GM18858 (cell line): ENCODE measurements around the gene KIAA0513.
"Not testable (repeated sequence)": the region's sequence is repeated elsewhere in the genome, so short reads cannot be mapped to it uniquely, and the experiment has no call there.

Experiments used
- ATAC-seq: cut with Tn5 transposase; IDR thresholded peaks from one replicate; pipeline ENCODE4 v1.9.1; 2021; ENCODE audit not compliant: unreplicated experiment

KIAA0513 gene

GRCh38 chr16:85047867-85048455 lies 20.4 kb downstream of the KIAA0513 start:
- ATAC-seq: no peak

GRCh38 chr16:85048921-85049562 lies 21.4 kb downstream of the KIAA0513 start:
- ATAC-seq: no peak

DNA sequence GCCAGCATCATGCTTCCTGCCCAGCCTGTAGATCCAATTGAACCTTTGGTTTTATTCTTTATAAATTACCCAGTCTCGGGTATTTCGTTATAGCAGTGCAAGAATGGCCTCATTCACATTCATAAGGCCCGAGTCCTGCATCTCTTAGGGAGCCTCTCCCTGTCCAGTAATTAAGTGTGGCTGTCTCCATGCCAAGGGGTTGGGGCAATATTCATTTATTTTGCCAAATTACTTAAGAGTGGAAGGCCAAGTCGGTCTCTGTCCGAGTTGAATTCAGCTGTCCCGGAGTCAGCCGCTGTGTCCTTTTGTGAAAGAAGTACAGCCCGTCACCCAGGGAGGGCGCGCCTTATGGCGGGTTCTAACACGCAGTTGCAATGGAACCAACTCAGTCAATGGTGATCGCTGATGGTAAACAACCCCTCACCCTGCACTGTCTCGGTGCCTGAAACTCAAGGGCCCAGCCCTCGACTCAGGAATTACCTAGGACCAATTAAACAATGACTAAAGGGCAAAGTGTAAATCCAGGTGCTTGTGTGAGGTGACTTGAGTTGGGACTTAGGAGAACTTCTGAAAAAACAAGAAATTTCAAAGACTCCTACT lies 22.2 kb downstream of the KIAA0513 start:
- ATAC-seq: no peak

- ATAC-seq: no peak
Measured at GRCh38 chr16:85051067-85051581, 23.5 kb downstream of the KIAA0513 start.

- no peak for ATAC-seq
Measured at GRCh38 chr16:85051683-85052082, 24.1 kb downstream of the KIAA0513 start.

GRCh38 chr16:85052536-85052935 lies 24.9 kb downstream of the KIAA0513 start:
- no peak for ATAC-seq

- ATAC-seq: not testable (repeated sequence)
Measured at GRCh38 chr16:85054321-85054720, 26.7 kb downstream of the KIAA0513 start.

GRCh38 chr16:85054948-85055492 lies 27.4 kb downstream of the KIAA0513 start:
- no peak for ATAC-seq

GRCh38 chr16:85055493-85056210 lies 28.1 kb downstream of the KIAA0513 start:
- peak; percentile 67 for ATAC-seq

DNA sequence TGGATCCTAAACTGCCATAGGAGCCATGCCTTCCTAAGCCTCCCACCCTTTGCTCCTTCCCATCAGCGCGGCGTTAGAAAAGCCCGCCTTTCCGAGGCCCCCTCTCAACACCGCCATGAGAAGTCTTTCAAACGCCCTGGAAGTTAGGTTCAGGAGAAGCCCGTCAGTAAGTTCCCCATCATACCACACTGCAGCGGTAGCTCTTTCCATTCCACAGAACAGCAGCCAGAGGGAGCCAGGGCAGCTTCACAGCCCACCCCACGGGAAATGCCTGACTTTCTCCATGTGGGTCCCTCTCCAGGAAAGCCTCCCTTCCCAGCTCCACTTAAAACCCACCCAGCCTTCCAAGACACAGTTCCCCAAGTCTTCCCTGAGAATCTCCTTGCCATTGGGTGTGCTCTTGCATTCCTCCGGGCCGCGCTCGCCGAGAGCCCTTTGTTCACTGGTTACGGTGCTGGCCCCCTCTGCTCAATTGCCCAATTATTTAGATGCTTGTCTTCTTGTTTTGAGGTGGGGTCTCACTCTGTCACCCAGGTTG lies 28.7 kb downstream of the KIAA0513 start:
- no peak for ATAC-seq

- ATAC-seq: no peak
Measured at GRCh38 chr16:85057212-85057889, 29.8 kb downstream of the KIAA0513 start.

- no peak for ATAC-seq
Measured at GRCh38 chr16:85057948-85058347, 30.4 kb downstream of the KIAA0513 start.

GRCh38 chr16:85058909-85059308 lies 31.3 kb downstream of the KIAA0513 start:
- no peak for ATAC-seq

GRCh38 chr16:85061566-85061965 lies 34.0 kb downstream of the KIAA0513 start:
- no peak for ATAC-seq

- ATAC-seq: no peak
Measured at GRCh38 chr16:85062323-85062722, 34.7 kb downstream of the KIAA0513 start.

DNA sequence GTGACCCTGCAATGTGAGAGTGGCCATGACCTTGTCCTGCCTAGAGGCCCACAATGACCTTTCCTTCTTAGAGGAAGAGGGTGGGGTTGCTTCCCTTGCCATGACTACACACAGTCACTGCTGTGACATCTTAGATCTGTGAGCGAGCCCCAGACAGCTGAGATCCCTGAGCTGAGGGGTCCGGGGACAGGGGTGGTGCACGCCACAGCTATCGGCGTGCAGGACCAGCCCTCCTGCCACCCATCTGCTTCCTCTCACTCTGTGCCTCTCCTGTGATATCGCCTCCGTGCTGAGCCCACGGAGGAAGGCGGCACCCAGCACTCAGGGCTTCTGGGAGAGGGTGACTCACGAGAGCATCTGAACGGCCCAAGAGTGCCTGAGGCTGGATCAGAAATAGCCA lies 35.2 kb downstream of the KIAA0513 start:
- no peak for ATAC-seq

- no peak for ATAC-seq
Measured at GRCh38 chr16:85064186-85064585, 36.6 kb downstream of the KIAA0513 start.

DNA sequence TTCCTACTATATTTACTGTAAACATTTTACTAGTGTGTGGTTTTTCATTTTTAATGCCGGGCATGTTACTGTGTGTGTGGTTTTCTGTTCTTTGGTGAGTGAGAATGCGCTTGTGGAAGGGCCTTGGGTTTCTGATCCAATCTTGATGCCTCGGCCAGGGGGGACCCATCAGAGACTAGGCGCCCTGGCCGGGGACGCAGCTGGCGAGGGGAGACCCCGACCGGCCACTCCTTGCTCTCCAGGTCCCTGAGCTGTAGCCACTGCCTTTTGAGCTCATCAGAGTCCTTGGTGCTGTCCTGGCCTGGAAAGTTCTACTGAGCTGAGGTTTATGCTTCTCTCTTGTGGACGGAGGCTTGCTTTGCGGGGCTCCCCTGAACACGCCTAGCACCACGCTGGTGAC lies 37.5 kb downstream of the KIAA0513 start:
- no peak for ATAC-seq

DNA sequence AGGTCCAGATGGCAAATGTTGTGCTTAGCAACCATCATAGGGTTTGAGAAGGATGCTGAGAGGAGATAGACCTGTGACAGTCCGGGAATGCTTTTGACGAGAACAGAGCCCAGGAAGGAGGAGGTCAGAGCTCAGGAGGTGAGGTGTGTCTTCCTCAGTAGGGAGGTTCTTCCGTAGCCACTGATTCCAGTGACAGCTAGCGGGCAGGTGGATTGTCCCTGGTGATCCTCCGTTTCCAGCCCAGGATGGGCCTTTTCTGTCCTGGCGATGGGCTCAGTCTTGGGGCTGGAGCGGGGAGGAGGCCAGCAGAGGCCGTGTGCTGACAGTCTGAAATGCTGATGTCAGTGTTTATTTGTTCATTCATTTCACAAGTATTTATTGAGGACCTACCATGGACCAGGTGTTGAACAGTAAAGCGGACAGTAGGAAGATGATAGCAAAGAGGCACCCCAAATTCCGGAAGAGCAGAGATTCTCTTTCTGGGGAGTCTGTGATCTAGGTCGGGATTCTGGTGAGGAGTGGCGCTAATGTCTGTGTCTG lies 38.8 kb downstream of the KIAA0513 start:
- ATAC-seq: no peak

- no peak for ATAC-seq
Measured at GRCh38 chr16:85067024-85067423, 39.4 kb downstream of the KIAA0513 start.
